Loucy (cell line): ENCODE data around the gene MINDY4.

Experiments used
- H2AFZ ChIP-seq: fragments of 200-600 bp; sonication (generic); 2 replicates; pipeline ENCODE4 v1.6.0; 2016; ENCODE audit warnings: antibody characterized with exemption, mild to moderate bottlenecking, low read length, moderate library complexity
- H3F3A ChIP-seq: fragments of 200-600 bp; 2 replicates; pipeline ENCODE4 v1.6.0; 2016; ENCODE audit warnings: antibody characterized with exemption, low read depth, mild to moderate bottlenecking
- H3K27me3 ChIP-seq: fragments of 200-600 bp; sonication (generic); 2 replicates; pipeline ENCODE4 v1.6.1; 2014; ENCODE audit warnings: low read length, mild to moderate bottlenecking; ENCODE audit not compliant: insufficient read depth, poor library complexity, severe bottlenecking
- H3K36me3 ChIP-seq: fragments of 200-600 bp; sonication (generic); 2 replicates; pipeline ENCODE4 v1.6.1; 2016; ENCODE audit warnings: low read length; ENCODE audit not compliant: insufficient read depth
- H3K4me1 ChIP-seq: fragments of 200-600 bp; sonication (generic); 2 replicates; pipeline ENCODE4 v1.5.1; 2014; ENCODE audit warnings: low read length, mild to moderate bottlenecking; ENCODE audit not compliant: insufficient read depth, poor library complexity, severe bottlenecking
- H3K4me2 ChIP-seq: fragments of 200-600 bp; sonication (generic); 2 replicates; pipeline ENCODE4 v1.6.0; 2014; ENCODE audit warnings: antibody characterized with exemption, low read length, low read depth, mild to moderate bottlenecking; ENCODE audit not compliant: poor library complexity, severe bottlenecking
- H3K4me3 ChIP-seq: fragments of 200-600 bp; sonication (generic); 2 replicates; pipeline ENCODE4 v1.5.1; 2014; ENCODE audit warnings: low read length, mild to moderate bottlenecking, mixed read lengths; ENCODE audit not compliant: poor library complexity, severe bottlenecking
- H3K79me2 ChIP-seq: fragments of 200-600 bp; sonication (generic); 2 replicates; pipeline ENCODE4 v1.6.1; 2014; ENCODE audit warnings: low read length; ENCODE audit not compliant: insufficient read depth
- H3K9ac ChIP-seq: fragments of 200-600 bp; sonication (generic); 2 replicates; pipeline ENCODE4 v1.6.0; 2014; ENCODE audit warnings: mild to moderate bottlenecking, low read depth, low read length, moderate library complexity; ENCODE audit not compliant: poor library complexity, severe bottlenecking
- H3K9me2 ChIP-seq: fragments of 200-600 bp; sonication (generic); replicated peaks from 2 replicates; pipeline ENCODE4 v1.6.1; 2016; ENCODE audit warnings: low read depth, low read length, mixed read lengths
- H3K9me3 ChIP-seq: fragments of 200-600 bp; sonication (generic); 2 replicates; pipeline ENCODE4 v1.6.1; 2014; ENCODE audit warnings: mild to moderate bottlenecking, antibody characterized with exemption, low read length, low read depth; ENCODE audit not compliant: insufficient read depth
- H4K20me1 ChIP-seq: fragments of 200-600 bp; sonication (generic); 2 replicates; pipeline ENCODE4 v1.6.0; 2014; ENCODE audit warnings: antibody characterized with exemption, low read length, mild to moderate bottlenecking; ENCODE audit not compliant: insufficient read depth, poor library complexity, severe bottlenecking
- CTCF ChIP-seq: fragments of 200-600 bp; sonication (generic); conservative IDR thresholded peaks from 2 replicates; pipeline ENCODE4 v1.5.1; 2014; ENCODE audit warnings: mild to moderate bottlenecking, antibody characterized with exemption, low read length
- EZH2phosphoT487 ChIP-seq: fragments of 200-600 bp; IDR thresholded peaks from 2 replicates; pipeline ENCODE4 v1.6.1; 2018; ENCODE audit warnings: antibody characterized with exemption, mild to moderate bottlenecking, moderate library complexity, borderline replicate concordance

MINDY4 gene

GRCh38 chr7:30840141-30841024 is 69.2 kb downstream of the MINDY4 start:
- TF ChIP-seq EZH2phosphoT487 (no peak), CTCF (no peak)
- no peak overlapping the region for H3K4me3 ChIP-seq
- H3K4me2 ChIP-seq: no peak overlapping the region
- no peak overlapping the region for H3K9ac ChIP-seq
- no peaks in the 10 kb centered on the region for H3K9me3 ChIP-seq
- no peaks in the 10 kb centered on the region for H4K20me1 ChIP-seq
- H3K9me2 ChIP-seq: no peaks in the 10 kb centered on the region
- no peak overlapping the region for H2AFZ ChIP-seq
- no peaks in the 10 kb centered on the region for H3K36me3 ChIP-seq
- H3F3A ChIP-seq: no peaks in the 10 kb centered on the region
- no peaks in the 10 kb centered on the region for H3K27me3 ChIP-seq
- H3K79me2 ChIP-seq: no peaks in the 10 kb centered on the region
- H3K4me1 ChIP-seq: no peaks in the 10 kb centered on the region

- Histone ChIP-seq H4K20me1 (no peaks in the 10 kb centered on the region), H3F3A (no peaks in the 10 kb centered on the region), H2AFZ (no peak overlapping the region), H3K9ac (no peak overlapping the region), H3K9me3 (no peaks in the 10 kb centered on the region), H3K27me3 (no peaks in the 10 kb centered on the region), H3K36me3 (no peaks in the 10 kb centered on the region), H3K4me3 (no peak overlapping the region), H3K9me2 (no peaks in the 10 kb centered on the region), H3K4me1 (no peaks in the 10 kb centered on the region), H3K4me2 (no peak overlapping the region), H3K79me2 (no peaks in the 10 kb centered on the region)
- TF ChIP-seq CTCF: no peak
- no peak for TF ChIP-seq EZH2phosphoT487
Observed at GRCh38 chr7:30841025-30841735, 70.0 kb downstream of the MINDY4 start.

- Histone ChIP-seq H2AFZ (no peak overlapping the region), H3K79me2 (no peaks in the 10 kb centered on the region), H3K4me3 (no peak overlapping the region), H3K9me2 (no peaks in the 10 kb centered on the region), H3K27me3 (no peaks in the 10 kb centered on the region), H3K9me3 (no peaks in the 10 kb centered on the region), H3K36me3 (no peaks in the 10 kb centered on the region), H3K9ac (no peak overlapping the region), H4K20me1 (no peaks in the 10 kb centered on the region), H3K4me1 (no peaks in the 10 kb centered on the region), H3K4me2 (no peak overlapping the region), H3F3A (no peaks in the 10 kb centered on the region)
- TF ChIP-seq EZH2phosphoT487 (no peak), CTCF (no peak)
Observed at GRCh38 chr7:30841801-30842541, 70.8 kb downstream of the MINDY4 start.
